A549 (cell line): ENCODE measurements around the gene TRAF3IP1. TPM values are rescaled to one million over a fixed set of nuclear protein-coding genes. Genes with fewer than 3 reads are reported as not detected.

Source experiments
- ATAC-seq, 2 experiments: fragments of 200-7000 bp in 1 of 2; fragments of >200 bp in 1 of 2; cut with Nextera tagmentation in 1 of 2; cut with Tn5 transposase in 1 of 2; 3 replicates each; pipeline versions ENCODE4 v1.8.0 to v1.9.1; 2018 to 2020; ENCODE audit warnings: mild to moderate bottlenecking in 1 of 2, moderate library complexity in 1 of 2
- CTCF ChIA-PET: fragments of 300-600 bp; sonication (Branson Sonifier 250); formaldehyde crosslinking; extraction: SDS; loops from one replicate; lab custom pipeline; 2021; ENCODE audit warnings: antibody characterized with exemption, inconsistent platforms; lab: Yijun Ruan, JAX
- POLR2A ChIA-PET: fragments of 350-600 bp; formaldehyde crosslinking; extraction: SDS; loops from one replicate; lab custom pipeline; 2021; ENCODE audit warnings: antibody characterized with exemption, inconsistent platforms; lab: Yijun Ruan, JAX
- DNase-seq, 2 experiments: peaks; one replicate each; pipeline versions ENCODE4 v3.0.0 to v3.0.0-alpha.2; 2011 to 2016; ENCODE audit warnings: low read depth in 1 of 2, low spot score in 1 of 2
- FAIRE-seq: peaks from 2 replicates; lab custom pipeline; 2011; peaks lifted over from hg19 to GRCh38; lab: Jason Lieb, UNC
- H3K27ac ChIP-seq, 2 experiments: fragments of >200 bp; sonication (Bioruptor Twin); formaldehyde crosslinking; 3 replicates each; pipeline ENCODE4 v1.5.1; 2016 to 2017
- H3K4me1 ChIP-seq: fragments of >200 bp; sonication (Bioruptor Twin); formaldehyde crosslinking; 3 replicates; pipeline ENCODE4 v1.6.1; 2016
- H3K4me2 ChIP-seq: fragments of >200 bp; sonication (Bioruptor Twin); formaldehyde crosslinking; 3 replicates; pipeline ENCODE4 v1.6.1; 2016
- H3K4me3 ChIP-seq: fragments of >200 bp; sonication (Bioruptor Twin); formaldehyde crosslinking; 3 replicates; pipeline ENCODE4 v1.5.1; 2016
- H3K9me3 ChIP-seq: fragments of >200 bp; sonication (Bioruptor Twin); formaldehyde crosslinking; 3 replicates; pipeline ENCODE4 v1.6.1; 2016
- CBX2 ChIP-seq: fragments of 200-600 bp; sonication (generic); IDR thresholded peaks from 2 replicates; pipeline ENCODE4 v1.6.1; 2016; ENCODE audit warnings: low read depth, mild to moderate bottlenecking, borderline replicate concordance
- CEBPB ChIP-seq, 2 experiments: fragments of >200 bp in 1 of 2; sonication (Bioruptor Twin) in 1 of 2; formaldehyde crosslinking in 1 of 2; IDR thresholded peaks; 2 replicates each; pipeline ENCODE4 v1.6.1; 2012 to 2016
- CHD4 ChIP-seq: fragments of 200-600 bp; sonication (generic); IDR thresholded peaks from 2 replicates; pipeline ENCODE4 v1.6.1; 2016; ENCODE audit warnings: antibody characterized with exemption, mild to moderate bottlenecking, borderline replicate concordance
- EHF ChIP-seq: fragments of 250-450 bp; sonication (Bioruptor Pico); IDR thresholded peaks from 2 replicates; pipeline ENCODE4 v1.5.0; 2020; ENCODE audit warnings: mild to moderate bottlenecking
- EP300 ChIP-seq, 2 experiments: fragments of >200 bp; sonication (Bioruptor Twin); formaldehyde crosslinking; IDR thresholded peaks; 2 replicates in 1 of 2; 3 replicates in 1 of 2; pipeline ENCODE4 v1.6.1; 2016 to 2017
- ESRRA ChIP-seq: fragments of 150-350 bp; IDR thresholded peaks from 2 replicates; pipeline ENCODE4 v1.6.1; 2014; ENCODE audit warnings: mild to moderate bottlenecking, low read length, borderline replicate concordance
- HEYL ChIP-seq: fragments of 250-450 bp; sonication (Bioruptor Pico); IDR thresholded peaks from 2 replicates; pipeline ENCODE4 v1.8.0; 2021; ENCODE audit warnings: mild to moderate bottlenecking, moderate library complexity
- HOXB13 ChIP-seq: fragments of 250-450 bp; sonication (Bioruptor Pico); IDR thresholded peaks from 2 replicates; pipeline ENCODE4 v1.5.0; 2020; ENCODE audit warnings: low read depth, mild to moderate bottlenecking, moderate library complexity
- HOXB5 ChIP-seq: fragments of 250-450 bp; sonication (Bioruptor Pico); IDR thresholded peaks from 2 replicates; pipeline ENCODE4 v1.5.0; 2020; ENCODE audit warnings: mild to moderate bottlenecking, moderate library complexity
- MAZ ChIP-seq: fragments of 150-350 bp; IDR thresholded peaks from 2 replicates; pipeline ENCODE4 v1.6.1; 2014; ENCODE audit warnings: antibody characterized with exemption, low read depth, low read length, borderline replicate concordance
- POLR2A ChIP-seq: IDR thresholded peaks from 2 replicates; pipeline ENCODE4 v1.6.1; 2012; ENCODE audit warnings: mild to moderate bottlenecking, low read length
- RAD21 ChIP-seq, 2 experiments: fragments of >200 bp in 1 of 2; sonication (Bioruptor Twin) in 1 of 2; formaldehyde crosslinking in 1 of 2; IDR thresholded peaks in 1 of 2; conservative IDR thresholded peaks in 1 of 2; 2 replicates in 1 of 2; 3 replicates in 1 of 2; pipeline ENCODE4 v1.6.1; 2012 to 2018; ENCODE audit warnings: inconsistent platforms in 1 of 2
- TFCP2L1 ChIP-seq: fragments of 250-450 bp; sonication (Bioruptor Pico); IDR thresholded peaks from 2 replicates; pipeline ENCODE4 v1.5.0; 2021; ENCODE audit warnings: mild to moderate bottlenecking
- TP53 ChIP-seq: fragments of 250-450 bp; sonication (Bioruptor Pico); IDR thresholded peaks from 2 replicates; pipeline ENCODE4 v1.5.0; 2021; ENCODE audit warnings: mild to moderate bottlenecking, moderate library complexity
- ZC3H11A ChIP-seq: fragments of 450-650 bp; IDR thresholded peaks from 2 replicates; pipeline ENCODE4 v1.6.1; 2014; ENCODE audit warnings: antibody characterized with exemption, mild to moderate bottlenecking
- ZSCAN20 ChIP-seq: fragments of 250-450 bp; sonication (Bioruptor Pico); IDR thresholded peaks from 2 replicates; pipeline ENCODE4 v1.8.0; 2022; ENCODE audit warnings: mild to moderate bottlenecking, moderate library complexity
- WGBS: methylation state at CpG from one replicate; pipeline ENCODE4 v1.1.6; 2017; ENCODE audit errors: missing lambda C conversion rate; 5-methylcytosine and 5-hydroxymethylcytosine counted together
- polyA plus RNA-seq, 4 experiments: library from polyadenylated mRNA; depleted of rRNA in 3 of 4; stranded (reverse); fragments of >200 nt; fragmentation: RNase III in 1 of 4; extraction: RNeasy Plus Mini Kit Qiagen cat#74134 plus additional on column Dnase treatment in 1 of 4; gene quantifications; 2 replicates in 3 of 4; 3 replicates in 1 of 4; pipeline ENCODE4 v1.2.3, GENCODE V29; 2011 to 2017
- TF ChIP-seq, protein P1 (sequence below): fragments of >200 bp; sonication (Bioruptor Twin); formaldehyde crosslinking; IDR thresholded peaks from 2 replicates; pipeline ENCODE4 v1.6.1; 2016
- TF ChIP-seq, protein P2 (sequence below): fragments of 250-450 bp; sonication (Bioruptor Pico); IDR thresholded peaks from 2 replicates; pipeline ENCODE4 v1.5.0; 2021; ENCODE audit warnings: mild to moderate bottlenecking, moderate library complexity, borderline replicate concordance
- TF ChIP-seq, protein P3 (sequence below): fragments of 450-650 bp; IDR thresholded peaks from 2 replicates; pipeline ENCODE4 v1.6.1; 2014; ENCODE audit warnings: antibody characterized with exemption
- TF ChIP-seq, protein P4 (sequence below): fragments of 150-350 bp; IDR thresholded peaks from 2 replicates; pipeline ENCODE4 v1.6.1; 2014; ENCODE audit warnings: low read depth, mild to moderate bottlenecking, low read length

Gene TRAF3IP1
- polyA plus RNA-seq, 2 of the 4 experiments (the other 2 are of a cell fraction), result 10.6 to 19.2 TPM

DNA sequence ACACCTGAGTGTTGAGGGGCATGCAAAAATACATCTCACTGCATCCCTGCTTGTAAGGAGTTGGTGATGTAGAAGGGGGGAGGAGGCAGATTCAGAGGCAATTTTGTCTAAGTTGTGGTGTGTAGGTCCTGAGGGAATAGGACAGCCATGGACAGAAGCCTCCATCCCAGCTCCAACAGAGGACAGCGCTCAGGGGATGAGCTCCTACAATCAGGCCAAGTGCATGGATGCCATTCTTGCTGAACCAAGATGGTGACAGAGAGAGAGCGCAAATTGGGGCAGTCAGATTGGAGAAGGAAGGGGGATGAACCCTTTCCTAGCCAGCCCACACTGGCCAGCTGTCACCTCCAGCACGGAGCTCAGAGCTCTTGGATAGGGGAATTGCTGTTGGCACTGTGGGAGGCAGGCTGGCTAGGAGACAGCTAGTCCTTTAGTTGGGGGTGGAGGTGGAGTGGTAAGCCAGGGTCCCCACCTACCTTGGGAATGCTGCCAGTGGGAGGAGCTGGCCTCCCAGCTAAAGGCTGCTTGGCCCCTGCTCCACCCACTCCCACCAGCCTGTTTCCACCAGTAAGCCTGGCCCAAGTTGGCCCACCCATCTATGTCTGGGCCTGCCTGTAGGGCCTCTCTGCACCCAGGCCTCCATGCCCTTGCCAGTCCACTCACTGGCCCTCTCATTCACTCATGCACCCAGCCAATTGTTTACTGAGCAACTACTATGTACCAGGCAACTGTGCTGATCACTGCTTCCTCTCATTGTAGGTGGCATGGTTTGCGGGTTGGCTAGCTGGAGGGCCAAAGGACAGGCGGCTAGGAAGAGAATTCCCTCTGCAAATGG is 29.4 kb upstream of the TRAF3IP1 start:
- WGBS, result 56% methylated on average over 5 of the region's 5 CpGs
- H3K4me3 ChIP-seq, result peak overlapping the region; percentile 18; the same call in 1 of the 3 replicates
- TF ChIP-seq CBX2 (no peak), ZSCAN20 (0 out of 2 replicates have a peak, but pooled peaks have one; percentile 46), POLR2A (no peak), RAD21 (conservative IDR thresholded peaks at IDR 0.05 in 1 of 2, IDR thresholded peaks at IDR 0.05 in 1 of 2) (no peak), TFCP2L1 (0 out of 2 replicates have a peak, but pooled peaks have one; percentile 38), EP300 (IDR thresholded peaks at IDR 0.05) (no peak), TP53 (CRISPR knock-in tag) (0 out of 2 replicates have a peak, but pooled peaks have one; percentile 10), ZC3H11A (no peak), MAZ (0 out of 2 replicates have a peak, but pooled peaks have one; percentile 7), HOXB13 (CRISPR knock-in tag) (peak; percentile 40; the same call in 1 of the 2 replicates), HOXB5 (CRISPR knock-in tag) (peak; percentile 68; the same call in 1 of the 2 replicates), HEYL (peak; percentile 63; the same call in 1 of the 2 replicates), CHD4 (0 out of 2 replicates have a peak, but pooled peaks have one; percentile 26), EHF (CRISPR knock-in tag) (peak; percentile 18; the same call in 1 of the 2 replicates)
- TF ChIP-seq, protein P1, sequence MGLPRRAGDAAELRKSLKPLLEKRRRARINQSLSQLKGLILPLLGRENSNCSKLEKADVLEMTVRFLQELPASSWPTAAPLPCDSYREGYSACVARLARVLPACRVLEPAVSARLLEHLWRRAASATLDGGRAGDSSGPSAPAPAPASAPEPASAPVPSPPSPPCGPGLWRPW, result no peak
- TF ChIP-seq, protein P2, sequence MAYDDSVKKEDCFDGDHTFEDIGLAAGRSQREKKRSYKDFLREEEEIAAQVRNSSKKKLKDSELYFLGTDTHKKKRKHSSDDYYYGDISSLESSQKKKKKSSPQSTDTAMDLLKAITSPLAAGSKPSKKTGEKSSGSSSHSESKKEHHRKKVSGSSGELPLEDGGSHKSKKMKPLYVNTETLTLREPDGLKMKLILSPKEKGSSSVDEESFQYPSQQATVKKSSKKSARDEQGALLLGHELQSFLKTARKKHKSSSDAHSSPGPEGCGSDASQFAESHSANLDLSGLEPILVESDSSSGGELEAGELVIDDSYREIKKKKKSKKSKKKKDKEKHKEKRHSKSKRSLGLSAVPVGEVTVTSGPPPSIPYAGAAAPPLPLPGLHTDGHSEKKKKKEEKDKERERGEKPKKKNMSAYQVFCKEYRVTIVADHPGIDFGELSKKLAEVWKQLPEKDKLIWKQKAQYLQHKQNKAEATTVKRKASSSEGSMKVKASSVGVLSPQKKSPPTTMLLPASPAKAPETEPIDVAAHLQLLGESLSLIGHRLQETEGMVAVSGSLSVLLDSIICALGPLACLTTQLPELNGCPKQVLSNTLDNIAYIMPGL (CRISPR knock-in tag), result no peak
- ChIA-PET CTCF (interaction anchor here (0.8 to 22.7 kb wide), 10 partner anchors 9 to 67 kb away, joined by 3 to 351 read pairs (median 4); no protein-coding TSS in a partner anchor), POLR2A (interaction anchor here (0.6 to 1.0 kb wide), 3 partner anchors 9 to 355 kb away, joined by 3 read pairs; partner anchors contain the start of gene HES6)
- DNase-seq (peak; percentile 45 to 91), FAIRE-seq (no peak), ATAC-seq (peak in 1 of 2 experiments; percentile 29; a peak in 3 of 6 replicates)
- no peaks in the 10 kb centered on the region for H3K9me3 ChIP-seq
- peak overlapping the region; percentile 87 to 97 for H3K27ac ChIP-seq
- H3K4me1 ChIP-seq, result peaks cover 62% of the 10 kb centered on the region
- peak overlapping the region; percentile 92 for H3K4me2 ChIP-seq

DNA sequence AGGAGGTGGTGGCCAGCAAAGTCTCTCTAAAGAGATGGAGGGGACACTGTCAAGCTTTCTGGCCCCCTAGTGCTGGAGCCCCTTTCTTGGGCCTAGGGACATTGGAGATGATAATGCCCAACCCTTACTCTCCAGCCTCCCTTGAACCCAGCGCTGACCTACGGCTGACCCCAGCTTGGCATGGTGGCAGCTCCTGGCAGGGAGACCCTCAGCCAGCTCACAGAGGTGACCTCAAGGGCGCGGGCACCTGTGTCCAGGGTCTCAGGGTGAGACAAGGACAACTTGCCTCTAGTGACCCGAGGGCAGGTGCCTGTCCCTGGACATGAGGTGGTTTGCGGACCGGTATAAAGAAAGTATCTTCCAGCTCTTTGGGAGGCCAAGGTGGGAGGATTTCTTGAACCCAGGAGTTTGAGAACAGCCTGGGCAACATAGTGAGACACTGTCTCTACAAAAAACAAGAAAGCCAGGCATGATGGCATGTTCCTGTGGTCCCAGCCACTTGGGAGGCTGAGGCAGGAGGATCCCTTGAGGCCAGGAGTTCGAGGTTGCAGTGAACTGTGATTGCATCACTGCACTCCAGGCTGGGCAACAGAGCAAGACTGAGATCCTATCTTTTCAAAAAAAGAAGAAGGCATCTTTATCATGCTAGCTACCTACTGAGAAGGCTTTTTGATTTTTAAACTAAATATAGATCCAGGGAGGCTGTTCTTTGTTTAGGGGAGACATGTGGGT is 28.6 kb upstream of the TRAF3IP1 start:
- H3K4me1 ChIP-seq, result peaks cover 54% of the 10 kb centered on the region
- DNase-seq (no peak), ATAC-seq (no peak), FAIRE-seq (no peak)
- H3K4me3 ChIP-seq, result no peak overlapping the region
- H3K27ac ChIP-seq, result peak overlapping the region; percentile 87 to 97
- H3K4me2 ChIP-seq, result peak overlapping the region; percentile 92
- WGBS, result 87% methylated on average over 7 of the region's 8 CpGs
- H3K9me3 ChIP-seq, result no peaks in the 10 kb centered on the region
- TF ChIP-seq, protein P3, sequence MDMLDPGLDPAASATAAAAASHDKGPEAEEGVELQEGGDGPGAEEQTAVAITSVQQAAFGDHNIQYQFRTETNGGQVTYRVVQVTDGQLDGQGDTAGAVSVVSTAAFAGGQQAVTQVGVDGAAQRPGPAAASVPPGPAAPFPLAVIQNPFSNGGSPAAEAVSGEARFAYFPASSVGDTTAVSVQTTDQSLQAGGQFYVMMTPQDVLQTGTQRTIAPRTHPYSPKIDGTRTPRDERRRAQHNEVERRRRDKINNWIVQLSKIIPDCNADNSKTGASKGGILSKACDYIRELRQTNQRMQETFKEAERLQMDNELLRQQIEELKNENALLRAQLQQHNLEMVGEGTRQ, result no peak
- TF ChIP-seq ESRRA (no peak), CHD4 (0 out of 2 replicates have a peak, but pooled peaks have one; percentile 13), CEBPB (IDR thresholded peaks at IDR 0.05) (no peak)
- TF ChIP-seq, protein P4, sequence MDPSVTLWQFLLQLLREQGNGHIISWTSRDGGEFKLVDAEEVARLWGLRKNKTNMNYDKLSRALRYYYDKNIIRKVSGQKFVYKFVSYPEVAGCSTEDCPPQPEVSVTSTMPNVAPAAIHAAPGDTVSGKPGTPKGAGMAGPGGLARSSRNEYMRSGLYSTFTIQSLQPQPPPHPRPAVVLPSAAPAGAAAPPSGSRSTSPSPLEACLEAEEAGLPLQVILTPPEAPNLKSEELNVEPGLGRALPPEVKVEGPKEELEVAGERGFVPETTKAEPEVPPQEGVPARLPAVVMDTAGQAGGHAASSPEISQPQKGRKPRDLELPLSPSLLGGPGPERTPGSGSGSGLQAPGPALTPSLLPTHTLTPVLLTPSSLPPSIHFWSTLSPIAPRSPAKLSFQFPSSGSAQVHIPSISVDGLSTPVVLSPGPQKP, result no peak
- TF ChIP-seq, all 56 proteins: peak for 1
- POLR2A ChIA-PET, result no interaction called here
- CTCF ChIA-PET, result interaction anchor here (0.8 to 22.7 kb wide), 7 partner anchors 9 to 48 kb away, joined by 3 to 351 read pairs (median 6); no protein-coding TSS in a partner anchor
